Ovary (tissue), 9 donors: ENCODE data around the gene RPAP2. TPM values are rescaled to one million over a fixed set of nuclear protein-coding genes. Genes with fewer than 3 reads are reported as not detected.

ENCODE experiments used
- DNase-seq, 5 donors: peaks; one replicate each; pipeline ENCODE4 v3.0.0-alpha.2; 2019 to 2020
- H3K27ac ChIP-seq, 2 donors: fragments of 200-600 bp; one replicate each; pipeline versions ENCODE4 v1.5.1 to v1.8.0; 2019 to 2022
- H3K27me3 ChIP-seq: fragments of 200-600 bp; one replicate; pipeline ENCODE4 v1.8.0; 2022
- H3K36me3 ChIP-seq: fragments of 200-600 bp; sonication (generic); one replicate; pipeline ENCODE4 v1.5.1; 2019
- H3K4me1 ChIP-seq: one replicate; pipeline ENCODE4 v1.8.1; 2013; ENCODE audit warnings: mild to moderate bottlenecking, moderate library complexity; ENCODE audit not compliant: insufficient read depth
- H3K4me3 ChIP-seq: fragments of 200-600 bp; sonication (generic); one replicate; pipeline ENCODE4 v1.5.1; 2017
- H3K9me3 ChIP-seq, 2 donors: fragments of 200-600 bp in 1 of 2; sonication (generic) in 1 of 2; one replicate each; pipeline versions ENCODE4 v1.5.1 to v1.8.1; 2013 to 2019; ENCODE audit warnings: mild to moderate bottlenecking in 1 of 2, moderate library complexity in 1 of 2
- EP300 ChIP-seq: sonication (generic); formaldehyde crosslinking; IDR thresholded peaks from one replicate; pipeline ENCODE4 v1.6.1; 2017; ENCODE audit warnings: antibody characterized with exemption
- POLR2A ChIP-seq: fragments of 450-650 bp; IDR thresholded peaks from one replicate; pipeline ENCODE4 v1.6.1; 2017; ENCODE audit warnings: antibody characterized with exemption, mild to moderate bottlenecking, moderate library complexity
- WGBS, 3 donors: extraction: QIAGEN DNeasy Blood & Tissue Kit in 1 of 3; methylation state at CpG; one replicate each; pipeline versions ENCODE4 v1.1.5 to v1.1.7; 2013 to 2017; 5-methylcytosine and 5-hydroxymethylcytosine counted together
- intact Hi-C, 4 donors: fragments of 100-400 bp; cut with DNase I; formaldehyde crosslinking; loops; one replicate each; pipeline versions ENCODE4 v1.11.0 to v1.15.1; 2022 to 2023
- polyA plus RNA-seq, 2 donors: library from polyadenylated mRNA; stranded (reverse); fragments of 200-250 nt in 1 of 2; fragments of 350-450 nt in 1 of 2; fragmentation: Illumina TruSeq in 1 of 2; extraction: RNeasy Lipid Tissue Mini Kit (QIAGEN cat#74804) in 1 of 2; gene quantifications; one replicate each; pipeline ENCODE4 v1.2.3, GENCODE V29; 2013 to 2014
- total RNA-seq, 7 donors: library from RNA; depleted of rRNA in 2 of 7; stranded (reverse); fragments of >200 nt in 2 of 7; fragmentation: NEBNext Ultra II Directional in 3 of 7; extraction: Animal tissue kit (Norgen Biotek cat#: 25700) in 3 of 7; gene quantifications; one replicate each; pipeline versions ENCODE4 v1.1.0 to v1.2.4, GENCODE V29; 2016 to 2023
- TF ChIP-seq, protein P1 (sequence below), 3 donors: fragments of 450-650 bp in 2 of 3; fragments of 200-600 bp in 1 of 3; IDR thresholded peaks; one replicate each; pipeline versions ENCODE4 v1.5.1 to v1.8.0; 2016 to 2022; ENCODE audit warnings: antibody characterized with exemption in 3 of 3, mild to moderate bottlenecking in 1 of 3
- donor health status: DM: no; HTN: no; CAD: no; lungs with moderate emphysema.
- donor health status: DM: no; HTN: no; CAD: no.
- donor health status: Bipolar disorder and iron deficiency.
- donor health status: DM: yes; HTN: yes; CAD: no.
- donor health status: DM: no; HTN: no; CAD: no.
- donor health status: DM: yes; HTN: yes; CAD: no.

RPAP2 gene
- total and polyA plus RNA-seq, 9 donors = 6.3 to 46.4 (median 31.1) TPM

DNA sequence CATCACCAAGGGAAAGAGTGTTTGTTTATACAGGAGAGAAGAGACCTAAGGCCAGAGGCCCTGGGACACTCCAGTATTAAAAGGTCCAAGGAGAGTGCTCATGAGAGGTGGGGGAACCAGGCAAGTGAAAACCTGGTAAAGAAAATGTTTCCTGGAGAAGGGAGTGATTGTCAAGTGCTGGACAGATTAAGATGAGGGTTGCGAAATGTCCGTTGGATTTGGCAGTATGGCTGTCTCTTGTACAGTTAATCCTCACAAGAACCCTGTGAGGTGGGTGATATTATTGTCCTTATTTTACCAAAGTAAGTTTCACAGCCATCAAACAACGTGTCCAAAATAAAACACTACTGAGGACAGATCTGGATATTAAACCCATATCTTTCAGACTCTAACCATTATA lies 44.2 kb downstream of the RPAP2 start:
- 91 to 93% (median 92%) methylated on average over 3 of the region's 3 CpGs for WGBS, 3 donors
- TF ChIP-seq, protein P1, sequence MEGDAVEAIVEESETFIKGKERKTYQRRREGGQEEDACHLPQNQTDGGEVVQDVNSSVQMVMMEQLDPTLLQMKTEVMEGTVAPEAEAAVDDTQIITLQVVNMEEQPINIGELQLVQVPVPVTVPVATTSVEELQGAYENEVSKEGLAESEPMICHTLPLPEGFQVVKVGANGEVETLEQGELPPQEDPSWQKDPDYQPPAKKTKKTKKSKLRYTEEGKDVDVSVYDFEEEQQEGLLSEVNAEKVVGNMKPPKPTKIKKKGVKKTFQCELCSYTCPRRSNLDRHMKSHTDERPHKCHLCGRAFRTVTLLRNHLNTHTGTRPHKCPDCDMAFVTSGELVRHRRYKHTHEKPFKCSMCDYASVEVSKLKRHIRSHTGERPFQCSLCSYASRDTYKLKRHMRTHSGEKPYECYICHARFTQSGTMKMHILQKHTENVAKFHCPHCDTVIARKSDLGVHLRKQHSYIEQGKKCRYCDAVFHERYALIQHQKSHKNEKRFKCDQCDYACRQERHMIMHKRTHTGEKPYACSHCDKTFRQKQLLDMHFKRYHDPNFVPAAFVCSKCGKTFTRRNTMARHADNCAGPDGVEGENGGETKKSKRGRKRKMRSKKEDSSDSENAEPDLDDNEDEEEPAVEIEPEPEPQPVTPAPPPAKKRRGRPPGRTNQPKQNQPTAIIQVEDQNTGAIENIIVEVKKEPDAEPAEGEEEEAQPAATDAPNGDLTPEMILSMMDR (IDR thresholded peaks at IDR 0.05) = no peak
- no peak for TF ChIP-seq EP300
- no peak for TF ChIP-seq POLR2A
- Histone ChIP-seq H3K36me3 (no peaks in the 10 kb centered on the region), H3K9me3 (no peaks in the 10 kb centered on the region), H3K4me1 (no peaks in the 10 kb centered on the region), H3K27me3 (no peaks in the 10 kb centered on the region), H3K27ac (no peak overlapping the region), H3K4me3 (no peak overlapping the region)
- intact Hi-C loops = no loop called here
- no peak for DNase-seq

DNA sequence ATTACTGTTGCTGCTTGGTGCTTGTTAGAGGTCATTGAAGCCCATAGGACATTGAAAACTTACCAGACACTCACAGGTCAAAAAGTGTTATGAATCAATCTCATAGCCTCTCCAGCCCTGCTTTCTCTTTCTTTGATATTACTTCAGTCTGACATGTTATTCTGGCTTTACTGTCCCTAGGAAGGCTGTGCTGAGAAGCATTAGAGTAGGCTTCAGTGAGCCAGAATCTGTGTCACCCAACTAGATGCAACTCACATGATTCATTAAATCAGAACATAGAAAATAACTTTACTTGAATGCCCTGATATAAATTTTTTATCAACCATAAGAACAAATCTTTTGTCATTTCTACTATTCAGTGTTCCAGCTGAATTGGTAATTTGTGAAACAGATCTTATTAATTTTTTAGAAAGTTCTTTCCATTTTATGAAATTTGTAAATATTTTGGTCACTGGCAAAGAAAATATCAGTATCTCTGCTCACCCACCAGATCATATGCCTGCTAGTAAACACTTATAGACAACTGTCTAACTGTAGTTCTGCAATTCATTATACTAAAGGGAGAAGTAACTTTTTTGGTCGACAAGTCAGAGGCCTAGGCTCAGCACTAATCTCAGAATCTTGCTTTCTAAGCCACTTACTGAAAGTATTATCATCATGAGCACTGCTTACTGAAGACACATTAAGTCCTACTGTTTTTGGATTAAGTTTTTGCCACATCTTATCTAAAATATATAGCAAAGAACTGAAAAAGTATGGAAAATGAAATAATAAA lies 48.2 kb downstream of the RPAP2 start:
- no peak for DNase-seq
- Histone ChIP-seq H3K4me1 (no peaks in the 10 kb centered on the region), H3K27ac (no peak overlapping the region), H3K9me3 (peaks cover 0 to 1% of the 10 kb centered on the region in 2 donors), H3K4me3 (no peak overlapping the region), H3K27me3 (no peaks in the 10 kb centered on the region), H3K36me3 (no peaks in the 10 kb centered on the region)
- TF ChIP-seq, protein P1 (IDR thresholded peaks at IDR 0.05) = no peak
- no peak for TF ChIP-seq EP300
- no peak for TF ChIP-seq POLR2A
- WGBS, 3 donors = 91 to 95% (median 93%) methylated on average over 1 of the region's 1 CpG
- intact Hi-C loops = no loop called here

DNA sequence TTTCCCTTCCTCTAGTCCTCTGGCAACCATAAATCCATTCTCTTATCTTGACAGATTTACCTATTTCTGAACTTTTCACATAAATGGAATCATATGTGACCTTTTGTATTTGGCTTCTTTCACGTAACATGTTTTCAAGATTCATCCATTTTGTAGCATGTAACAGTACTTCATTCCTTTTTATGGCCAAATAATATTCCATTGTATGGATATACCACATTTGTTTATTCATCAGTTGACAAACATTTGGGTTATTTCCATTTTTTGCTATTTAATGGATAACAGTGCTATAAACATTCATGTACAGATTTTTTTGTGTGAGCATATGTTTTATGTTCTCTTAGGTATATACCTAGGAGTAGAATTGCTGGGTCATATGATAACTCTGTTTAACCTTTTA lies 54.0 kb downstream of the RPAP2 start:
- H3K9me3 ChIP-seq = peaks cover 0 to 3% of the 10 kb centered on the region in 2 donors
- intact Hi-C loops = no loop called here
- 96 to 100% (median 100%) methylated on average over 1 of the region's 1 CpG for WGBS, 3 donors
- no peak overlapping the region for H3K4me3 ChIP-seq
- no peaks in the 10 kb centered on the region for H3K4me1 ChIP-seq
- no peak overlapping the region for H3K27ac ChIP-seq
- no peaks in the 10 kb centered on the region for H3K27me3 ChIP-seq
- no peaks in the 10 kb centered on the region for H3K36me3 ChIP-seq
- DNase-seq = no peak
- TF ChIP-seq EP300 = no peak
- TF ChIP-seq POLR2A = no peak
- TF ChIP-seq, protein P1 (IDR thresholded peaks at IDR 0.05) = no peak

DNA sequence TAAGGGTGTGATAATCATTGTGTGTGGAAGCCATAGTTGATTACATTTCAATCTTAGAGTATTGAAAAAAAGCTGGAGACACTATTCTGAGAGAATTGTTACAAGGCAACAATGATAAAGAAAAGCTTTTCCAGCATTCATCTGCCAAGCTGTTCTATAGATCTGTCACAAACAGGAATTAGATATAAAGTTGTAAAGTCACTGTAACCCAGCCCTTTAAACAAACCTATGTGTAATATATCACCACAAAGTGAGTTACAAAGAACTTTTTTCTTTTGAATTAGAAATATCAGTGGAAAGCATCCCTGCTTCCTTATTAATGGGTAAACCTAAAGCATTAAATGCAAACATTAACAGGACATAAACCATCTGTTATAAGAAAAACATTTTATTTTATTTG lies 55.4 kb downstream of the RPAP2 start:
- Histone ChIP-seq H3K36me3 (no peaks in the 10 kb centered on the region), H3K27me3 (no peaks in the 10 kb centered on the region), H3K9me3 (peaks cover 0 to 3% of the 10 kb centered on the region in 2 donors), H3K27ac (no peak overlapping the region), H3K4me3 (no peak overlapping the region), H3K4me1 (no peaks in the 10 kb centered on the region)
- TF ChIP-seq, protein P1 (IDR thresholded peaks at IDR 0.05) = no peak
- no peak for TF ChIP-seq EP300
- no peak for TF ChIP-seq POLR2A
- DNase-seq = no peak
- intact Hi-C loops = no loop called here
